ENCODE results near the gene HDAC4.

- no peak for TF ChIP-seq CTCF (IDR thresholded peaks at IDR 0.05)
- TF ChIP-seq POLR2AphosphoS5 (IDR thresholded peaks at IDR 0.05; ENCODE audit: low read depth, low read length), result no peak
- TF ChIP-seq REST (IDR thresholded peaks at IDR 0.05; ENCODE audit: insufficient read depth in 1 of 2, low read depth in 2 of 2, low read length in 1 of 2), result no peak
- TF ChIP-seq TCF7L2 (IDR thresholded peaks at IDR 0.05; ENCODE audit: low read depth, low read length), result no peak
- TF ChIP-seq SIN3A (IDR thresholded peaks at IDR 0.05; ENCODE audit: borderline replicate concordance, insufficient read depth, low read depth, low read length), result no peak
Observed at GRCh38 chr2:239137898-239138283, 262.9 kb downstream of the HDAC4 start.
